Skeletal muscle tissue (tissue), 4 donors: Measurements from ENCODE around the gene MAP3K4. TPM values are rescaled to one million over a fixed set of nuclear protein-coding genes. Genes with fewer than 3 reads are reported as not detected.

Source experiments
- H3K27ac ChIP-seq: one replicate; pipeline ENCODE4 v1.7.0; 2013; ENCODE audit warnings: mild to moderate bottlenecking, low read depth, low read length, inconsistent platforms
- H3K27me3 ChIP-seq, 3 donors: one replicate each; pipeline ENCODE4 v1.7.0; 2013; ENCODE audit warnings: low read length in 3 of 3; ENCODE audit not compliant: control insufficient read depth in 3 of 3, insufficient read depth in 3 of 3
- H3K36me3 ChIP-seq, 3 donors: one replicate each; pipeline ENCODE4 v1.7.0; 2013; ENCODE audit warnings: low read length in 3 of 3; ENCODE audit not compliant: control insufficient read depth in 3 of 3, insufficient read depth in 3 of 3
- H3K4me1 ChIP-seq, 3 donors: one replicate each; pipeline ENCODE4 v1.7.0; 2013; ENCODE audit warnings: low read length in 3 of 3, mild to moderate bottlenecking in 3 of 3; ENCODE audit not compliant: control insufficient read depth in 3 of 3, insufficient read depth in 3 of 3
- H3K4me3 ChIP-seq, 3 donors: one replicate each; pipeline ENCODE4 v1.7.0; 2013; ENCODE audit warnings: low read length in 3 of 3
- H3K9ac ChIP-seq, 3 donors: one replicate each; pipeline ENCODE4 v1.7.0; 2013; ENCODE audit warnings: low read length in 3 of 3, mild to moderate bottlenecking in 3 of 3, moderate library complexity in 2 of 3, low read depth in 1 of 3
- H3K9me3 ChIP-seq, 3 donors: one replicate each; pipeline ENCODE4 v1.7.0; 2013; ENCODE audit warnings: low read length in 3 of 3; ENCODE audit not compliant: control insufficient read depth in 3 of 3
- total RNA-seq: library from RNA; depleted of rRNA; stranded (reverse); fragments of >200 nt; gene quantifications from one replicate; pipeline ENCODE4 v1.2.3, GENCODE V29; 2014
- donor health status: Osteomylitis.

Gene MAP3K4
- total RNA-seq, 1 donor from 2014 or later: 30.3 TPM

- Histone ChIP-seq H3K27me3 (no peaks in the 10 kb centered on the region), H3K27ac (no peak overlapping the region), H3K4me3 (no peak overlapping the region), H3K36me3 (no peaks in the 10 kb centered on the region), H3K4me1 (no peaks in the 10 kb centered on the region), H3K9me3 (no peaks in the 10 kb centered on the region), H3K9ac (no peak overlapping the region)
These were observed 35.9 kb upstream of the MAP3K4 start for GRCh38 chr6:160955508-160956295.

- no peaks in the 10 kb centered on the region for H3K4me1 ChIP-seq
- H3K9ac ChIP-seq: no peak overlapping the region
- H3K4me3 ChIP-seq: no peak overlapping the region
- no peaks in the 10 kb centered on the region for H3K9me3 ChIP-seq
- no peaks in the 10 kb centered on the region for H3K36me3 ChIP-seq
- H3K27me3 ChIP-seq: no peaks in the 10 kb centered on the region
- no peak overlapping the region for H3K27ac ChIP-seq
These were observed 35.1 kb upstream of the MAP3K4 start for GRCh38 chr6:160956300-160957035.

- Histone ChIP-seq H3K9ac (no peak overlapping the region), H3K27me3 (no peaks in the 10 kb centered on the region), H3K9me3 (no peaks in the 10 kb centered on the region), H3K36me3 (no peaks in the 10 kb centered on the region), H3K4me1 (no peaks in the 10 kb centered on the region), H3K4me3 (no peak overlapping the region), H3K27ac (no peak overlapping the region)
These were observed 31.7 kb upstream of the MAP3K4 start for GRCh38 chr6:160959726-160960435.

- Histone ChIP-seq H3K9me3 (no peaks in the 10 kb centered on the region), H3K36me3 (no peaks in the 10 kb centered on the region), H3K9ac (no peak overlapping the region), H3K4me3 (no peak overlapping the region), H3K27me3 (no peaks in the 10 kb centered on the region), H3K4me1 (no peaks in the 10 kb centered on the region), H3K27ac (no peak overlapping the region)
These were observed 30.7 kb upstream of the MAP3K4 start for GRCh38 chr6:160960839-160961238.

GRCh38 chr6:160962835-160963623, 28.5 kb upstream of the MAP3K4 start:
- no peaks in the 10 kb centered on the region for H3K4me1 ChIP-seq

GRCh38 chr6:160963651-160964050, 27.9 kb upstream of the MAP3K4 start:
- Histone ChIP-seq H3K36me3 (no peaks in the 10 kb centered on the region), H3K27ac (no peak overlapping the region), H3K27me3 (no peaks in the 10 kb centered on the region), H3K4me3 (no peak overlapping the region), H3K9ac (no peak overlapping the region), H3K9me3 (no peaks in the 10 kb centered on the region), H3K4me1 (no peaks in the 10 kb centered on the region)

More at GRCh38 chr6:160962835-160963623, 28.5 kb upstream of the MAP3K4 start:
- no peak overlapping the region for H3K9ac ChIP-seq
- H3K4me3 ChIP-seq: no peak overlapping the region
- H3K27me3 ChIP-seq: no peaks in the 10 kb centered on the region
- no peak overlapping the region for H3K27ac ChIP-seq
- H3K9me3 ChIP-seq: no peaks in the 10 kb centered on the region
- no peaks in the 10 kb centered on the region for H3K36me3 ChIP-seq

GRCh38 chr6:160965893-160966292, 25.7 kb upstream of the MAP3K4 start:
- no peaks in the 10 kb centered on the region for H3K27me3 ChIP-seq
- H3K36me3 ChIP-seq: no peaks in the 10 kb centered on the region
- no peaks in the 10 kb centered on the region for H3K9me3 ChIP-seq
- H3K9ac ChIP-seq: no peak overlapping the region
- H3K4me3 ChIP-seq: no peak overlapping the region
- no peaks in the 10 kb centered on the region for H3K4me1 ChIP-seq
- H3K27ac ChIP-seq: no peak overlapping the region

GRCh38 chr6:160966493-160967229, 24.9 kb upstream of the MAP3K4 start:
- H3K27me3 ChIP-seq: no peaks in the 10 kb centered on the region
- H3K9ac ChIP-seq: no peak overlapping the region
- H3K9me3 ChIP-seq: no peaks in the 10 kb centered on the region
- H3K4me3 ChIP-seq: no peak overlapping the region
- H3K36me3 ChIP-seq: no peaks in the 10 kb centered on the region
- H3K4me1 ChIP-seq: no peaks in the 10 kb centered on the region
- no peak overlapping the region for H3K27ac ChIP-seq

GRCh38 chr6:160967351-160967750, 24.2 kb upstream of the MAP3K4 start:
- Histone ChIP-seq H3K9me3 (no peaks in the 10 kb centered on the region), H3K36me3 (no peaks in the 10 kb centered on the region), H3K27me3 (no peaks in the 10 kb centered on the region), H3K9ac (no peak overlapping the region), H3K27ac (no peak overlapping the region), H3K4me1 (no peaks in the 10 kb centered on the region), H3K4me3 (no peak overlapping the region)
